SK-N-MC (cell line): ENCODE data around the gene ITGA4.

ENCODE experiments used
- DNase-seq: peaks from one replicate; pipeline ENCODE4 v3.0.0-alpha.2; 2011; ENCODE audit warnings: low read depth, low spot score
- H3K27ac ChIP-seq: fragments of 200-600 bp; sonication (generic); 2 replicates; pipeline ENCODE4 v1.5.1; 2016; ENCODE audit warnings: mixed run types
- H3K36me3 ChIP-seq: fragments of 200-600 bp; sonication (generic); 2 replicates; pipeline ENCODE4 v1.6.1; 2017; ENCODE audit warnings: antibody characterized with exemption, low read length, mixed read lengths; ENCODE audit not compliant: insufficient read depth
- H3K4me3 ChIP-seq: fragments of 200-600 bp; sonication (generic); 2 replicates; pipeline ENCODE4 v1.5.1; 2016
- H3K9ac ChIP-seq: fragments of 200-600 bp; sonication (generic); 2 replicates; pipeline ENCODE4 v1.8.0; 2017; ENCODE audit warnings: mixed run types, mixed read lengths; ENCODE audit not compliant: insufficient read length
- H3K9me3 ChIP-seq: fragments of 200-600 bp; sonication (generic); 2 replicates; pipeline ENCODE4 v1.6.1; 2017; ENCODE audit warnings: low read depth, mild to moderate bottlenecking, antibody characterized with exemption, low read length, moderate library complexity, mixed read lengths
- EZH2 ChIP-seq: fragments of 200-600 bp; sonication (generic); IDR thresholded peaks from one replicate; pipeline ENCODE4 v1.6.1; 2017; ENCODE audit warnings: antibody characterized with exemption
- FOXP2 ChIP-seq: optimal IDR thresholded peaks from 2 replicates; pipeline ENCODE3; 2011; ENCODE audit warnings: mild to moderate bottlenecking, moderate library complexity; ENCODE audit not compliant: insufficient read depth; ENCODE audit errors: extremely low read length, control extremely low read depth
- POLR2AphosphoS5 ChIP-seq: IDR thresholded peaks from 2 replicates; pipeline ENCODE4 v1.6.1; 2012; ENCODE audit warnings: mild to moderate bottlenecking, low read depth, low read length, borderline replicate concordance

The ITGA4 gene

GRCh38 chr2:181517685-181518301 lies 60.6 kb downstream of the ITGA4 start:
- Histone ChIP-seq H3K9me3 (no peaks in the 10 kb centered on the region), H3K27ac (no peak overlapping the region), H3K4me3 (no peak overlapping the region), H3K9ac (no peak overlapping the region), H3K36me3 (no peaks in the 10 kb centered on the region)
- TF ChIP-seq FOXP2 (no peak), POLR2AphosphoS5 (no peak), EZH2 (no peak)
- DNase-seq, result no peak

GRCh38 chr2:181520253-181520652 lies 63.1 kb downstream of the ITGA4 start:
- TF ChIP-seq POLR2AphosphoS5, result no peak
- TF ChIP-seq FOXP2, result no peak
- no peak for TF ChIP-seq EZH2
- H3K27ac ChIP-seq, result peak overlapping the region; percentile 66; the same call in 1 of the 2 replicates

GRCh38 chr2:181523756-181524155 lies 66.6 kb downstream of the ITGA4 start:
- no peak for DNase-seq
- TF ChIP-seq POLR2AphosphoS5, result no peak
- no peak for TF ChIP-seq EZH2
- no peak for TF ChIP-seq FOXP2

More at GRCh38 chr2:181520253-181520652, 63.1 kb downstream of the ITGA4 start:
- no peaks in the 10 kb centered on the region for H3K9me3 ChIP-seq
- no peak overlapping the region for H3K4me3 ChIP-seq
- no peak overlapping the region for H3K9ac ChIP-seq
- no peaks in the 10 kb centered on the region for H3K36me3 ChIP-seq
- DNase-seq, result no peak

GRCh38 chr2:181526014-181526413 lies 68.8 kb downstream of the ITGA4 start:
- TF ChIP-seq EZH2 (no peak), POLR2AphosphoS5 (no peak), FOXP2 (no peak)
- Histone ChIP-seq H3K27ac (no peak overlapping the region), H3K36me3 (no peaks in the 10 kb centered on the region), H3K9me3 (no peaks in the 10 kb centered on the region), H3K9ac (no peak overlapping the region), H3K4me3 (no peak overlapping the region)
- DNase-seq, result no peak

More at GRCh38 chr2:181523756-181524155, 66.6 kb downstream of the ITGA4 start:
- Histone ChIP-seq H3K36me3 (no peaks in the 10 kb centered on the region), H3K4me3 (no peak overlapping the region), H3K9ac (no peak overlapping the region), H3K9me3 (no peaks in the 10 kb centered on the region), H3K27ac (no peak overlapping the region)

GRCh38 chr2:181527058-181527457 lies 69.9 kb downstream of the ITGA4 start:
- no peak overlapping the region for H3K9ac ChIP-seq
- DNase-seq, result no peak
- no peaks in the 10 kb centered on the region for H3K36me3 ChIP-seq
- TF ChIP-seq FOXP2, result no peak
- no peak for TF ChIP-seq POLR2AphosphoS5
- no peak for TF ChIP-seq EZH2
- H3K4me3 ChIP-seq, result no peak overlapping the region
- H3K27ac ChIP-seq, result no peak overlapping the region
- no peaks in the 10 kb centered on the region for H3K9me3 ChIP-seq

- Histone ChIP-seq H3K9ac (no peak overlapping the region), H3K4me3 (no peak overlapping the region), H3K27ac (no peak overlapping the region), H3K9me3 (no peaks in the 10 kb centered on the region), H3K36me3 (no peaks in the 10 kb centered on the region)
- TF ChIP-seq POLR2AphosphoS5 (no peak), EZH2 (no peak)
- no peak for DNase-seq
These were observed 71.3 kb downstream of the ITGA4 start for GRCh38 chr2:181528441-181528840.

- Histone ChIP-seq H3K9ac (no peak overlapping the region), H3K27ac (no peak overlapping the region), H3K9me3 (no peaks in the 10 kb centered on the region), H3K4me3 (no peak overlapping the region), H3K36me3 (no peaks in the 10 kb centered on the region)
- TF ChIP-seq POLR2AphosphoS5 (no peak), FOXP2 (no peak), EZH2 (no peak)
- DNase-seq, result no peak
These were observed 79.5 kb downstream of the ITGA4 start for GRCh38 chr2:181536730-181537129.

GRCh38 chr2:181540421-181540820 lies 83.2 kb downstream of the ITGA4 start:
- TF ChIP-seq FOXP2 (no peak), POLR2AphosphoS5 (no peak), EZH2 (no peak)
- H3K9me3 ChIP-seq, result no peaks in the 10 kb centered on the region

GRCh38 chr2:181542170-181542569 lies 85.0 kb downstream of the ITGA4 start:
- Histone ChIP-seq H3K27ac (no peak overlapping the region), H3K36me3 (no peaks in the 10 kb centered on the region), H3K4me3 (no peak overlapping the region), H3K9me3 (no peaks in the 10 kb centered on the region), H3K9ac (no peak overlapping the region)
- no peak for DNase-seq
- TF ChIP-seq FOXP2 (no peak), POLR2AphosphoS5 (no peak), EZH2 (no peak)

More at GRCh38 chr2:181540421-181540820, 83.2 kb downstream of the ITGA4 start:
- DNase-seq, result no peak
- H3K36me3 ChIP-seq, result no peaks in the 10 kb centered on the region
- H3K9ac ChIP-seq, result no peak overlapping the region
- H3K27ac ChIP-seq, result no peak overlapping the region
- H3K4me3 ChIP-seq, result no peak overlapping the region
